ENCODE measurements around the gene CPLANE2.
"Not testable (repeated sequence)": the region's sequence is repeated elsewhere in the genome, so short reads cannot be mapped to it uniquely, and the experiment has no call there.

- TF ChIP-seq CTCF, POLR2A, POLR2AphosphoS5 (IDR thresholded peaks at IDR 0.05): not testable (repeated sequence)
These were observed 21.7 kb downstream of the CPLANE2 start for GRCh38 chr1:16215240-16215639.

Data from sigmoid colon (tissue), 4 donors.